K562 (cell line): ENCODE measurements around the gene SMG9. TPM values are rescaled to one million over a fixed set of nuclear protein-coding genes. Genes with fewer than 3 reads are reported as not detected.

Experiments
- KDM1A ChIP-seq, 2 experiments: fragments of 450-650 bp; IDR thresholded peaks; 2 replicates each; pipeline ENCODE4 v1.6.1; 2016; ENCODE audit warnings: mild to moderate bottlenecking in 2 of 2
- polyA plus RNA-seq, 8 experiments: library from polyadenylated mRNA; depleted of rRNA in 4 of 8; stranded (reverse) in 5 of 8; unstranded in 3 of 8; fragments of >200 nt; fragmentation: Nextera tagmentation in 2 of 8; fragmentation: Illumina TruSeq in 1 of 8; extraction: Ambion mirVana in 2 of 8; extraction: Trizol in 1 of 8; gene quantifications; 2 replicates each; pipeline versions ENCODE4 v1.2.1 to v1.2.3, GENCODE V29; 2011 to 2014; ENCODE audit warnings: inconsistent platforms in 1 of 8, missing spikeins in 1 of 8
- total RNA-seq, 7 experiments: library from RNA; depleted of rRNA in 6 of 7; stranded (reverse); fragments of >200 nt in 6 of 7; fragmentation: Illumina TruSeq in 2 of 7; extraction: Trizol in 2 of 7; gene quantifications; 2 replicates each; pipeline versions ENCODE4 v1.2.1 to v1.2.3, GENCODE V29; 2011 to 2021; ENCODE audit warnings: low replicate concordance in 1 of 7
- TF ChIP-seq, protein P1 (sequence below), 2 experiments: fragments of 450-650 bp; formaldehyde crosslinking in 1 of 2; IDR thresholded peaks; 2 replicates each; pipeline versions ENCODE4 v1.4.0 to v1.6.1; 2014 to 2020; ENCODE audit warnings: mild to moderate bottlenecking in 2 of 2, borderline replicate concordance in 1 of 2, low read depth in 1 of 2

The SMG9 gene
- total and polyA plus RNA-seq, 9 of the 15 experiments (the other 6 are each of a cell fraction or from before 2014, with no cell fraction given) = 1.7 to 79.7 (median 40.2) TPM

- TF ChIP-seq, protein P1, sequence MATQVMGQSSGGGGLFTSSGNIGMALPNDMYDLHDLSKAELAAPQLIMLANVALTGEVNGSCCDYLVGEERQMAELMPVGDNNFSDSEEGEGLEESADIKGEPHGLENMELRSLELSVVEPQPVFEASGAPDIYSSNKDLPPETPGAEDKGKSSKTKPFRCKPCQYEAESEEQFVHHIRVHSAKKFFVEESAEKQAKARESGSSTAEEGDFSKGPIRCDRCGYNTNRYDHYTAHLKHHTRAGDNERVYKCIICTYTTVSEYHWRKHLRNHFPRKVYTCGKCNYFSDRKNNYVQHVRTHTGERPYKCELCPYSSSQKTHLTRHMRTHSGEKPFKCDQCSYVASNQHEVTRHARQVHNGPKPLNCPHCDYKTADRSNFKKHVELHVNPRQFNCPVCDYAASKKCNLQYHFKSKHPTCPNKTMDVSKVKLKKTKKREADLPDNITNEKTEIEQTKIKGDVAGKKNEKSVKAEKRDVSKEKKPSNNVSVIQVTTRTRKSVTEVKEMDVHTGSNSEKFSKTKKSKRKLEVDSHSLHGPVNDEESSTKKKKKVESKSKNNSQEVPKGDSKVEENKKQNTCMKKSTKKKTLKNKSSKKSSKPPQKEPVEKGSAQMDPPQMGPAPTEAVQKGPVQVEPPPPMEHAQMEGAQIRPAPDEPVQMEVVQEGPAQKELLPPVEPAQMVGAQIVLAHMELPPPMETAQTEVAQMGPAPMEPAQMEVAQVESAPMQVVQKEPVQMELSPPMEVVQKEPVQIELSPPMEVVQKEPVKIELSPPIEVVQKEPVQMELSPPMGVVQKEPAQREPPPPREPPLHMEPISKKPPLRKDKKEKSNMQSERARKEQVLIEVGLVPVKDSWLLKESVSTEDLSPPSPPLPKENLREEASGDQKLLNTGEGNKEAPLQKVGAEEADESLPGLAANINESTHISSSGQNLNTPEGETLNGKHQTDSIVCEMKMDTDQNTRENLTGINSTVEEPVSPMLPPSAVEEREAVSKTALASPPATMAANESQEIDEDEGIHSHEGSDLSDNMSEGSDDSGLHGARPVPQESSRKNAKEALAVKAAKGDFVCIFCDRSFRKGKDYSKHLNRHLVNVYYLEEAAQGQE (IDR thresholded peaks at IDR 0.05; ENCODE audit: borderline replicate concordance) = no peak
- TF ChIP-seq, protein P1 (CRISPR knock-in tag; IDR thresholded peaks at IDR 0.05; ENCODE audit: low read depth) = no peak
- TF ChIP-seq KDM1A (IDR thresholded peaks at IDR 0.05) = peak; percentile 41 to 45; a peak in 1 of 4 replicates
Observed at GRCh38 chr19:43688059-43688701, 66.6 kb downstream of the SMG9 start (continued).
